Sigmoid colon (tissue), 7 donors: ENCODE measurements around the gene SCUBE3. TPM values are rescaled to one million over a fixed set of nuclear protein-coding genes. Genes with fewer than 3 reads are reported as not detected.
A peak's percentile ranks its signal among the peaks of the same experiment; 100 is the strongest.

Source experiments
- DNase-seq: peaks from one replicate; pipeline ENCODE4 v3.0.0-alpha.2; 2019
- H3K27ac ChIP-seq, 4 donors: fragments of 200-600 bp; sonication (generic); one replicate each; pipeline ENCODE4 v1.5.1; 2016 to 2019; ENCODE audit warnings: mild to moderate bottlenecking in 1 of 4
- H3K27me3 ChIP-seq, 3 donors: fragments of 200-600 bp; sonication (generic); one replicate each; pipeline ENCODE4 v1.5.1; 2019; ENCODE audit warnings: mild to moderate bottlenecking in 1 of 3
- H3K36me3 ChIP-seq, 4 donors: fragments of 200-600 bp; sonication (generic); one replicate each; pipeline ENCODE4 v1.5.1; 2016 to 2019
- H3K4me1 ChIP-seq, 4 donors: fragments of 200-600 bp; sonication (generic); one replicate each; pipeline ENCODE4 v1.5.1; 2017 to 2019
- H3K4me3 ChIP-seq, 4 donors: fragments of 200-600 bp; sonication (generic); one replicate each; pipeline ENCODE4 v1.5.1; 2017 to 2019; ENCODE audit warnings: mild to moderate bottlenecking in 2 of 4, moderate library complexity in 1 of 4
- H3K9me3 ChIP-seq, 4 donors: fragments of 200-600 bp in 3 of 4; sonication (generic) in 3 of 4; one replicate each; pipeline versions ENCODE4 v1.5.1 to v1.6.1; 2013 to 2019
- CTCF ChIP-seq, 4 experiments: fragments of 450-650 bp in 3 of 4; fragments of 200-600 bp in 1 of 4; IDR thresholded peaks; one replicate each; pipeline ENCODE4 v1.5.1; 2016 to 2019; ENCODE audit warnings: antibody characterized with exemption in 4 of 4, mild to moderate bottlenecking in 3 of 4, moderate library complexity in 2 of 4
- EP300 ChIP-seq, 4 donors: sonication (generic); formaldehyde crosslinking; IDR thresholded peaks; one replicate each; pipeline ENCODE4 v1.6.1; 2017; ENCODE audit warnings: antibody characterized with exemption in 4 of 4
- POLR2A ChIP-seq, 2 donors: fragments of 450-650 bp; IDR thresholded peaks; one replicate each; pipeline ENCODE4 v1.6.1; 2016; ENCODE audit warnings: antibody characterized with exemption in 2 of 2, mild to moderate bottlenecking in 2 of 2, moderate library complexity in 2 of 2
- POLR2AphosphoS5 ChIP-seq, 4 donors: sonication (generic); formaldehyde crosslinking; IDR thresholded peaks; one replicate each; pipeline ENCODE4 v1.6.1; 2017; ENCODE audit warnings: antibody characterized with exemption in 4 of 4
- WGBS, 2 donors: extraction: QIAGEN DNeasy Blood & Tissue Kit; methylation state at CpG; one replicate each; pipeline ENCODE4 v1.1.7; 2013; 5-methylcytosine and 5-hydroxymethylcytosine counted together
- intact Hi-C: fragments of 100-400 bp; cut with DNase I; formaldehyde crosslinking; loops from one replicate; pipeline ENCODE4 v1.15.1; 2023
- polyA plus RNA-seq, 3 donors: library from polyadenylated mRNA; stranded (reverse); fragments of 200-250 nt; gene quantifications; one replicate each; pipeline ENCODE4 v1.2.3, GENCODE V29; 2013
- total RNA-seq, 4 donors: library from RNA; depleted of rRNA; stranded (reverse); fragments of >200 nt; gene quantifications; one replicate each; pipeline ENCODE4 v1.1.0, GENCODE V29; 2016
- donor health status: healthy with polysubstance abuse.
- donor health status: Bipolar disorder and iron deficiency.
- donor health status: healthy.

Gene SCUBE3
- total and polyA plus RNA-seq, 7 donors: 0.29 to 12.7 (median 4.9) TPM; not detected in 2

- no peak overlapping the region for H3K4me3 ChIP-seq
- H3K4me1 ChIP-seq: peaks cover 0 to 32% (median 20%) of the 10 kb centered on the region in 4 donors
- 81 to 87% methylated on average over 5 of the region's 5 CpGs for WGBS, 2 donors
- no peak for TF ChIP-seq EP300 (IDR thresholded peaks at IDR 0.05)
- TF ChIP-seq POLR2AphosphoS5 (IDR thresholded peaks at IDR 0.05): no peak
- TF ChIP-seq CTCF (IDR thresholded peaks at IDR 0.05): no peak
- TF ChIP-seq POLR2A (IDR thresholded peaks at IDR 0.05): no peak
- H3K27ac ChIP-seq: no peak overlapping the region
- no peak for DNase-seq
- H3K27me3 ChIP-seq: no peaks in the 10 kb centered on the region
- intact Hi-C loops: no loop called here
- H3K36me3 ChIP-seq: no peaks in the 10 kb centered on the region
- H3K9me3 ChIP-seq: no peaks in the 10 kb centered on the region
Observed at GRCh38 chr6:35178932-35179832, 34.6 kb upstream of the SCUBE3 start.

DNA sequence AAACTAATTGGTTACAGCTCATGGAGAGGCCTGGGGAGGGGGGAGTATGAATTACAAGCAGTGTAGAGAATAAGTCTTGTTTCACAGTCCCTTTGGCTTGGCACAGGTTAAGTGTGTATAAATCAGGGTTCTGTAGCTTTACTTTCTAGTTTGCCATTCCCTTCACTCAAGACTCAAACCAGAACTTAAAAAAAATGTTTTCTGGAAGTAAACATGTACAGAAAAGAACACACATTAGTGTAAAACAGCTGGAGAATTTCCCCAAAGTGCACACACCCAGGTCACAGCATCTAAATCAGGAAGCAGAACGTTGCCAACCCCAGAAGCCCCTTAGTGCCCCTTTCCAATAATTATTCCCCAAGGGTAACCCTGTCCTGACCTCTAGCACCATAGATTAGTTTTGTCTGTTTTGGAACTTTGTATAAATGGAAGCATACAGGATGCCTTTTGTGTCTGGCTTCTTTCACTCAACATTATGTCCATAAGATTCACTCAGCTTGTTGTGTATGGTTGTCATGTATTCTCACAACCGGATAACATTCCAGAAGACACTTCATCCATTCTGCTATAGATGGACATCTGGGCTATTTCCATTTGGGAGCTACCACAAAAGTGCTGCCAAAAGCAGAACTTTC is 33.7 kb upstream of the SCUBE3 start:
- 59 to 62% methylated on average over 2 of the region's 2 CpGs for WGBS, 2 donors
- TF ChIP-seq POLR2AphosphoS5 (IDR thresholded peaks at IDR 0.05): no peak
- no peak for TF ChIP-seq EP300 (IDR thresholded peaks at IDR 0.05)
- TF ChIP-seq POLR2A (IDR thresholded peaks at IDR 0.05): no peak
- no peak for TF ChIP-seq CTCF (IDR thresholded peaks at IDR 0.05)
- no peak overlapping the region for H3K27ac ChIP-seq
- no peaks in the 10 kb centered on the region for H3K9me3 ChIP-seq
- H3K27me3 ChIP-seq: no peaks in the 10 kb centered on the region
- no peak for DNase-seq
- H3K36me3 ChIP-seq: no peaks in the 10 kb centered on the region
- intact Hi-C loops: no loop called here
- peaks cover 0 to 32% (median 20%) of the 10 kb centered on the region in 4 donors for H3K4me1 ChIP-seq
- H3K4me3 ChIP-seq: no peak overlapping the region

DNA sequence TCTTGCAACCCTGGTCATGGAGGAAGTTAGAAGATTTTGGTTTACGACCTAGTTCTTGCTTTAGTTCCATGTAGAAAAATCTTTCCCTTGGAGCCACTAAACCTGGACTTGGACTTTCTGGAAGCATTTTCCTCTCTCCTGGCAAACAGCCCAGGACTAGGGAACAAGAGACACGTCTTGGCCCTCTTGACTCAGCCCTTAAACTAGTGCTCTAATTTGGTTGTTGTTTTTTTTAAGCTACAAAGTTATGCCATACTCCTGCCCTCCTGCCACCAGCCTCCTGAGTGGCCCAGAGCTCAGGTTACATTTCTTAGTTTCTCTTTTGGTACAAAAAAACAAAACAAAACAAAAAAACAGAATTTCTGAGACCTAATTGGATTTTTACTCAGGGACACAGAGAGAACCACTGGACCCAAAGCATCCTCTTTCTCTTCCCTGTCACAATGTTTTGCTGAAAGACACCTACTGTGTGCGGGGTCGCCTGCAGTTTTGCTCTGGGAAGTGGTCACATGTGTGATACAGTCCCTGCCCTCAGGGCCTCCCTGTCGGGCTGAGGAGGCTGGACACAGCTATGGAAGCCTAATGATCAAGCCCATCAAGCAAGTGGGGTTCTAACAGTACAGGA is 32.3 kb upstream of the SCUBE3 start:
- Histone ChIP-seq H3K4me3 (no peak overlapping the region), H3K27ac (peak overlapping the region in 3 of 4 donors; percentile 33 to 68 (median 37)), H3K4me1 (peaks cover 0 to 38% (median 26%) of the 10 kb centered on the region in 4 donors), H3K27me3 (no peaks in the 10 kb centered on the region), H3K36me3 (no peaks in the 10 kb centered on the region), H3K9me3 (no peaks in the 10 kb centered on the region)
- 57 to 75% methylated on average over 5 of the region's 5 CpGs for WGBS, 2 donors
- intact Hi-C loops: no loop called here
- peak; percentile 69 for DNase-seq
- TF ChIP-seq POLR2A (IDR thresholded peaks at IDR 0.05) (no peak), POLR2AphosphoS5 (IDR thresholded peaks at IDR 0.05) (no peak), CTCF (IDR thresholded peaks at IDR 0.05) (no peak), EP300 (IDR thresholded peaks at IDR 0.05) (no peak)

- Histone ChIP-seq H3K27ac (peak overlapping the region in 3 of 4 donors; percentile 33 to 68 (median 37)), H3K4me3 (peak overlapping the region in 2 of 4 donors; percentile 9 to 17), H3K4me1 (peaks cover 0 to 38% (median 26%) of the 10 kb centered on the region in 4 donors), H3K27me3 (no peaks in the 10 kb centered on the region), H3K9me3 (no peaks in the 10 kb centered on the region), H3K36me3 (no peaks in the 10 kb centered on the region)
- intact Hi-C loops: no loop called here
- WGBS, 2 donors: 44 to 49% methylated on average over 55 of the region's 55 CpGs
- DNase-seq: peak; percentile 83
- TF ChIP-seq EP300 (IDR thresholded peaks at IDR 0.05) (no peak), POLR2AphosphoS5 (IDR thresholded peaks at IDR 0.05) (no peak), CTCF (IDR thresholded peaks at IDR 0.05) (no peak), POLR2A (IDR thresholded peaks at IDR 0.05) (no peak)
Observed at GRCh38 chr6:35181933-35182612, 31.7 kb upstream of the SCUBE3 start.
